DMS153 treated with DMSO at 0.1 percent for 48 hours (cell line): ENCODE results near the gene SOWAHC.
A peak's percentile ranks its signal among the peaks of the same experiment; 100 is the strongest.
"Not testable (repeated sequence)": the region's sequence is repeated elsewhere in the genome, so short reads cannot be mapped to it uniquely, and the experiment has no call there.

Experiments used
- DNase-seq: peaks from one replicate; lab custom pipeline; 2025; ENCODE audit not compliant: unreplicated experiment; lab: John Stamatoyannopoulos, UW

The SOWAHC gene

DNA sequence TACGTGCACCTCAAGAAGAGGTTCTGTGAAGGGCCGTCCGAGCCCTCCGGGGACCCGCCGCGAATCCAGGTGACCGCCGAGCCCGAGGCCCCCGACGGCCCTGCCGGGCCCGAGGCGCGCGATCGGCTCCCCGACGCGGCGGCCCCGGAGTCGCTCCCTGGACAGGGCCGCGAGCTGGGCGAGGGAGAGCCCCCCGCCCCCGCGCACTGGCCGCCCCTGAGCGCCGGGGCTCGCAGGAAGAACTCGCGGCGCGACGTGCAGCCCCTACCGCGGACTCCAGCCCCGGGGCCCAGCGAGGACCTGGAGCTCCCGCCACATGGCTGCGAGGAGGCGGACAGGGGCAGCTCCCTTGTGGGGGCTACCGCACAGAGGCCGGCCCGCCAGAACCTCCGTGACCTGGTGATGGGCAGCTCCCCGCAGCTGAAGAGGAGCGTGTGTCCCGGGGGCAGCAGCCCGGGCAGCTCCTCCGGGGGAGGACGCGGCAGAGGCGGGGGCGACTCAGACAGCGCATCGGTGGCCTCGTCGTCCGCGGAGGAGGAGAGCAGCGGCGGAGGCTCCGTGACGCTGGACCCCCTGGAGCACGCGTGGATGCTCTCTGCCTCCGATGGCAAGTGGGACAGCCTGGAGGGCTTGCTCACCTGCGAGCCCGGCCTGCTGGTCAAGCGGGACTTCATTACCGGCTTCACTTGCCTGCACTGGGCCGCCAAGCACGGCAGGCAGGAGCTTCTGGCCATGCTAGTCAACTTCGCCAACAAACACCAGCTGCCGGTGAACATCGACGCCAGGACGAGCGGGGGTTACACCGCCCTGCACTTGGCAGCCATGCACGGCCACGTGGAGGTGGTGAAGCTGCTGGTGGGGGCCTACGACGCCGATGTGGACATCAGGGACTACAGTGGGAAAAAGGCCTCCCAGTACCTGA is 812 bp downstream of the SOWAHC start:
- peak; percentile 24 for DNase-seq

DNA sequence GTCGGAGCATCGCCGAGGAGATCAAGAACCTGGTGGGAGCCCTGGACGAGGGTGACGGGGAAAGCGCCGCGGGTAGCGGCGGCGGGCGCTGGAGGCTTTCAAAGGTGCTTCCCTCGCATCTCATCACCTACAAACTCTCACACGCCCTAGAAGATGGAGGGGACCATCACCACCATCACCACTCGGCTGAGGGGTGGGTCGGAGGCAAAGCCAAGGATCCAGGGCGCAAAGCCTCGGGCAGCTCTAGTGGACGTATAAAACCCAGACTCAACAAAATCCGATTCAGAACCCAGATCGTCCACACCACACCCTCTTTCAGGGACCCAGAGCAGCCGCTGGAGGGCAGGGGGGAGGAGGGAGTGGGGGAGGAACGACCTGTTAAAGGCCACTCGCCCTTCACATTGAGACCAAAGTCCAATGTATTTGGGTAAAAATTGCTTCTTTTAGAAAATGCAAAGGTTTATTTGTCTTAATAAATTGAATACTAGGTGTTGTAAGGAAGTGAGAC is 1.5 kb downstream of the SOWAHC start:
- DNase-seq = no peak

DNA sequence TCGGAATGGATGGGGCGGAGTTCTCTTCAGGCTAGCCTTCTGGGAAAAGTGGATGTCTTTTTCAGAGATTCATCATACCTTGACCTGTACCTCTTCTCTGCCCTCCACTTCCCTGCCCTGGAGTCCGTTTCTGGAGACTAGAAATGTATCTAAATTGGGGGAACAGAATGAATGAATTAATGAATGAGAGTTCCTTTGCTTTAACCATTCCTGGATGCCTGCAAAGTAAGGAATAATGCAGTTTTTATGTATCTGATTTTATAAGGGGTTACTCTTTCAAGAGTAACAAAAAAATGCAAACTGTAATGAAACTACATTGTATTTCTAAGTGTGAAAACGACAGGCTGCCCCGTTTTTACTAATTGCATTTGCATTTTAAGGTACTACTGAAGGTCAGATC is 2.0 kb downstream of the SOWAHC start:
- no peak for DNase-seq

DNA sequence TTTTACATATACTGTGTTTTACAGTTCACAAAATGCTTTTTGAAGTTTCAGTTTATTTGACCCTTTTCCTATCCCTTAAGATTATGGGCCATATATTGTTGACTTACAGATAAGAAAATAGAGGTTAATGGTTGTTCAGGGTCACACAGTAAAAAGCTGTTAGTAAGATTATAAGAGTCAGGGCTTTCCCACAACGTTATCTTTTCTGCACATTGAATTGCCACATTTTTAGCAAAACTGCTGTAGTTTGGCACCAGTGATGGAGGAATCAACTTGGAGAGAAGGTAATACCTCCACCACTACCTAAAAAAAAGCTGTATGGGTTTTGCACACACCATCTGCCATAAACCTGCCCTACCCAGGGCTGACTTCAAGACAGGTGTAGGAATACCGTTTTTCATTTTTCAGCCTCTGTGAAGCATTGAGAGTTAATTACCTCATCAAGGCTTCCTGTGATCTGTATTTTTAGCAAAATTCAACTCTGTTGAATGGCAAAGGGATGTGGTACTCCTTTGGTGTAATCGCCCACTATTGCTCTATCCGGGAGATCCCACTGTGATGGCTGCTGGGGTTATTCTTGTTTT is 5.0 kb downstream of the SOWAHC start:
- DNase-seq = no peak

DNA sequence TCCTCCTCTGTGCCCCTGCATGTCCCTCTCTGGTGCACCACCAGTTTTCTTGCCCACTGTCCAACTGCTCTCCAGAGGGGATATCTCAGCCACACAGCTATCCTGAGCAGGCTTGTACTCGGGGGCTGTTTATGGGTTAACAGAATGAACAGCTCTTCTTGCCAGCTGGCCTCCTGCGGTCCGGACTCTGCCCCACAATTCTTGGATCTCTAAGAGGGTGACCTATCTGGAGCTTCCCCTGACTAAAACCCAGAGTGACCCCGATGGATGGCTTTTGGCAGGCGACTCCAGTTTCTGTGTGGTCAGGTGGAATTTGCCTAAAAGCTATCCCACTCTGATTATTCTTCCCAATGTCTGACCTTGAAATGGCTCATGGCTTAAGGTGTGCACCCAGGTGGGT is 9.1 kb downstream of the SOWAHC start:
- DNase-seq = no peak

DNA sequence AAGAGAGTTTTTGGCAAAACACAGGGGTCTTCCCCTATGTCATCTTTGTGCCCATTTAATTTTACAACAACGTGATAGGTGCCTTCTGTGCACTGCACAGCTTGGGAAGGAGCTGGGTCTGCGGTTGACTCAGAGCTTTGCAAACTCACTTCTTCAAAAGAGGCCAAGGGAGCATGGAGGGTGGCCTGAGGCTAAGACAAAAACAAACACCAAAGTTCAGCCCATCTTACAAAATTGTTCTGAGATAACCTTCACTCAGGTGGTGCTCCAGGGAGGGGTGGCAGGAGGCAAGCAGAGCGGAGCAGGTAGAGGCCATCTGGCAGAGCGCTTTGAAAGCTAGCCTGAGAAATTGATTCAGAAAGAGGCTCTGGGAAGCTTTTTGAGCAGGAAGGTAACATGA is 9.8 kb downstream of the SOWAHC start:
- DNase-seq = no peak

DNA sequence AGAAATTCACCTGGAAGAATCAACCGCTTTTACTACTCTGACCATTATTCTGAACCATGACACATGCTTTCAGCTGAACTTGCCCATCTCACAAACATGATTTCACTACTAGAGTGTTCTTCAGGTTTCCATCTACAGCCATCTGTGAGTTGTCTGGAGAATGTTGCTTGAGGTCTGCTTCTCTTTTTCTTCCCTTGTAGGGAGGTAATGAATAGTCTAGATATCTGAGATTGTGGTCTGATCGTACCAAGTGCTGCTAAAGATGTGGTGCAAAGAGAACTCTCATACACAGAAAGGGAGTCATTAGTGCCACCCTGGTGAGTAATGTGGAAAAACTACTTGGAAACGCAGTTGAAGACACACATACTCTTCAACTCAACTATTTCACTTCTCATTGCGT is 10.2 kb downstream of the SOWAHC start:
- DNase-seq = no peak

DNA sequence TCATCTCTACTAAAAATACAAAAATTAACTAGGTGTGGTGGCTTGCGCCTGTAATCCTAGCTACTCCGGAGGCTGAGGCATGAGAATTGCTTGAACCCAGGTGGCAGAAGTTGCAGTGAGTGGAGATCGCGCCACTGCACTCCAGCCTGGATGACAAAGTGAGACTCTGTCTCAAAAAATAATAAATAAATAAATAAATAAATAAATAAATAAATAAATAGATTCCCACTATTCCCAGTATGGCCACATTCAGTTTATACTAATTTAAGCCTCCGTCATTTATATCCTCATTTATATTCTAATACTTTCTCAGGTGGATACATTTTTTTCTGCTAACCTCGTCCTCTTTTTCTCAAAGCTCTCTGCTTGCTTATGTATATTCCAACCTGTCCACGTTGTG is 14.2 kb downstream of the SOWAHC start:
- DNase-seq = not testable (repeated sequence)

DNA sequence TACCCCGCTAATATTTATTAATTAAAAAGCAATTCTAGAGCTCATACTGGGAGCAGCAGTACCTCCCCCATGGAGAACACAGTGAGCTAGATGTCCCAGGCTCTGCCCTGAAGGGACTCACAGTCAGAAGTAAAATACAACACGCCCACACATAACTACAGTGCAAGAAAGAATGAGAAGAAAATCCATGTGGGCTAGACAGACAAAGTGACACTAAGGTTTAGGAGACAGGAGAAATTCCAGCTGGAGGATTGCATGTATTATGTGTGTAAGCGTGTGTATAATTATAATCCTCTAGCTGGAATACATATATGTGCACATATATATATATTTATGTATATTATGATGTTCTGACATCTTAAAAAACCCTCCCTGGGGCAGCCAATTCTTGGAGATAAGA is 15.7 kb downstream of the SOWAHC start:
- DNase-seq = no peak

DNA sequence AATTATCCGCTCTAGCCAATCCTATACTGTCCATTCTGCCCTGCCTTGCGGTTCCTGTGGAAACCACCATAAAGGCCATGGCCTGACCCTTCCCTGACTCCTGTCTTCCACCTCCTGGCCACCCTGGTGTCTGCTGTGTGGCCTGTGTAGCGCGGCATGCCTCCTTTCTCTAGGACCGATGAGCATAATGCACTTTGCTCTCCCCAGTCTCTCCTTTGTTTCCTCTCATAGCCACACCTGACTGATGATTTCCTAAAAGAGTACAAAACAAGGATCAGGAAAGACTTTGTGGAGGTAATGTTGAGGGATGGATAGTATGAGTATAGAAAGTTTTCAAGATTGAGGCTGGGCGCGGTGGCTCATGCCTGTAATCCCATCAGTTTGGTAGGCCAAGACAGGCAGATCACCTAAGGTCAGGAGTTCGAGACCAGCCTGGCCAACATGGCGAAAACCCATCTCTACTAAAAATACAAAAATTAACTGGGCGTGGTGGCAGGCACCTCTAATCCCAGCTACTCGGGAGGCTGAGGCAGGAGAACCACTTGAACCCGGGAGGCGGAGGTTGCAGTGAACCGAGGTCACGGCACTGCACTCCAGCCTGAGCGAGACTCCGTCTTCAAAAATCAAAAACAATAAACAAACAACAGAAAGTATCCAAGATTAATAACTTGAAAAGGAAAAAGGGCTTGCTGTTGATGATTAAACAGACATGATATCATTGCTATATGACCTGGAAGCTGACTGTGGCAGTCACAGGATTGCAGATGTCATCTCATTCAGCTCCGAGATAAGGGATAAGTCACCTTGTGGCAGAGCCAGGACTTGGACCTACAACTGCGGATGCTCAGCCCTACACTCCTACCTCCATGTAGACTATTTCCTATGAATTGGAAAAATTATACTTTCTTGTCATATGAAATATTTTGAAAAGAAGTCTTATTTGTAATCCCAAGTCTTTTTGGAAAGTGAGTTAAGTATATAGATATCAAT is 16.6 kb downstream of the SOWAHC start:
- DNase-seq = no peak

DNA sequence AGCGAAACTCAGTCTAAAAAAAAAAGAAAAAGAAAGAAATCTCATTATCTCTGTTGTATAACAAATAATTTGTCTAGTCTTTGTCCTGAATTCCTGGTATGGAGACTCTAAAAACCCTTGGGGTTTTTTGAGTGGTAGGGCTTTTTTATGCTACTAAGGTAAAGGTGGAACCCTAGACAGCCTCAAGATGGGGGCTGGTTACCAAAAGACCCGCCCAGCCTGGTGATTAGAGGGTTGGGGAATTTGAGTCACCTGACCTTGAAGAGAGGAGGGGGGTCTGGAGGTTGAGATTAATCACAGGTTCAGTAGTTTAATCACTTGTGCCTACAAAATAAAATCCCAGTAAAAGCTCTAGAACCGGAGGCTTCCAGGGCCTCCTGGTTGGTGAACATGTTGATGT is 17.6 kb downstream of the SOWAHC start:
- no peak for DNase-seq

DNA sequence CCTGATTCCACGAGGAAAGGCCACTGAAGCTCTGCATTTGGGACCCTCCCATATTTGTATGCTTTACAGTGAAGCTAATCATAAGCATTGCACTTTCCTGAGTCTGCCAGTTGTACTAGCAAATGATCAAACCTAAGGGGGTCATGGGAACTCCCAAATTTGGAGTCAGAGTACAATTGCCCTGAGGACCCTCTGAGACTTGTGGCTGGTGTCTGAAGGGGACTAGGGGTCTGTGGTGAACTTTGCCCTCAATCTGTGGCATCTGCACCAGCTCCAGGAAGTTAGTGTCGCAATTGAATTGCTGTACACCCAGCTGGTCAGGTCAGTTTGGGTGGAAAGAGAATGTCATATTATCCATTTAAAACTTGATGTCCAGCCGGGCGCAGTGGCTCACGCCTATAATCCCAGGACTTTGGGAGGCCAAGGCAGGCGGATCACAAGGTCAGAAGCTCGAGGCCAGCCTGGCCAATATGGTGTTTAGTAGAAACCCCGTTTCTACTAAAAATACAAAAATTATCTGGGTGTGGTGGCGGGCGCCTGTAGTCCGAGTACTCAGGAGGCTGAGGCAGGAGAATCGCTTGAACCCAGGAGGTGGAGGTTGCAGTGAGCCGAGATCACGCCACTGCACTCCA is 18.1 kb downstream of the SOWAHC start:
- DNase-seq = no peak

DNA sequence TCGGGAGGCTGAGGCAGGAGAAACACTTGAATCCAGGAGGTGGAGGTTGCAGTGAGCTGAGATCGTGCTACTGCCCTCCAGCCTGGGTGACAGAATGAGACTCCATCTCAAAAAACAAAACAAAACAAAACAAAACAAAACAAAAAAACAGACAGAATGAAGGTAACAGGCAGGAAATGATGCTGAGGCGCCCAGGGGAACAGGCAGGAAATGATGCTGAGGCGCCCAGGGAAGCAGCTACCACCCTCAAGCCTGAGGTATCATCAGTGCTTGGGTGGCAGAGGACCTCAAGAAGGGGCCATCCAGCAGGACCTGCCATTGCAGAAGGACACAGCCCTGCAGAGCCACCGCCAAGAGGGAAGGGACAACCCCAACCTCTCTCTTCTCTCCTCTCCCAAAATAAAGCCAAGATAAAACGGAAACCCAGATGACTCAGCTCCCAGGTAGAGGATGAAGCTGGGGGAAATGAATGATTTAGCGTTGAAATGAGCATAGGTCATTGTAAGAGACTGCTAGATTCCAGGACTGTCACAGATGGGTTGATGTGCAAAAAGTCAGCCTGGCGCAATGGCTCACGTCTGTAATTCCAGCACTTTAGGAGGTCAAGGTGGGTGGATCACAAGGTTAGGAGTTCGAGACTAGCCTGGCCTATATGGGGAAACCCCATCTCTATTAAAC is 19.3 kb downstream of the SOWAHC start:
- DNase-seq = no peak

DNA sequence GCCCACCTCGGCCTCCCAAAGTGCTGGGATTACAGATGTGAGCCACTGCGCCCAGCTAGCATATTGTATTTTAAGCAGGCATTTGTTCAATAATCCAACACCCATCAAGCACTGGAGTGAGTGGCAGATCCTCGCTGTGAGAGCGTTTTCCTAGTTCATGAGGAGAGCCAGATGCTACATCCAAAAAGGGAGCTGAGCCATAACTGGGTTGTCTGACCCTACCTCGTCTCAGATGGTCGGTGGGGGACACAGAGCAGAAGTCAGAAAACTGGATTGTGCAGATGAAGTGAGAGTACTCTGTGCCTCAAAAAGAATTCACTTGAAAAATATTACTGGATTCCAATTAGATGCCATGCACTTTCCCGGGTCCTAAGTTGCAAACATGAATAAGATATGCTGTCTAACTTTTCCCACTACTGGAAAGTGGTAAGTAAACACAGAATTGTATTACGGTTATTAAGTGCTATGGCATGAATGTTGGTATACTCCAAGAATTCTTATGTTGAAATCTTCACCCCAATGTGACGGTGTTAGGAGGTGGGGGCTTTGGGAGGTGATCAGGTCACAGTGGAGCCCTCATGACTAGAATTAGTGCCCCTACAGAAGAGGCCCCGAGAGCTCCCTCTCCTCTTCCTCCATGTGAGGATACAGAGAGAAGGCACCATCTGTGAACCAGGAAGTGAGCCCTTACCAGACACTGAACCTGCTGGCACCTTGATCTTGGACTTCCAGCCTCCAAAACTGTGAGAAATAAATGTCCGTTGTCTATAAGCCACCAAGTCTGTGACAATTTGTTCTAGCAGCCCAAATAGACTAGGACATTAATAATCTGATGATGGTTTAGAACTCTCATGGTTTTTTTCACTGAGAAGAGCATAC is 21.5 kb downstream of the SOWAHC start:
- DNase-seq = no peak

DNA sequence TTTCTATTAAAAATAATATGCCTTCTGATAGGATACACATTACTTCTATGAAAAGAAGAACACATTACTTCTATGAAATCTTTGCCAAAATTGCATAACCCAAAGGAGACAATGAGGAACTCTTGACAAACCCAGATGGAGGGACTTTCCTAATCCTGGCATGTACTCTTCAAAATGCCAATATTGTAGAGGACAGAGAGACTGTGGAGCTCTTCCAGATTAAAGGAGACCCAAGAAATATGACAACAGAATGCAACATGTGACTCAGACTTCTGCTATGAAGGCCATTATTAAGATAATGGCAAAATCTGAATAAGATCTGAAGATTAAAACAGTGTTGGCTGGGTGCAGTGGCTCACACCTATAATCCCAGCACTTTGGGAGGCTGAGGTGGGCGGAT is 22.2 kb downstream of the SOWAHC start:
- DNase-seq = no peak

DNA sequence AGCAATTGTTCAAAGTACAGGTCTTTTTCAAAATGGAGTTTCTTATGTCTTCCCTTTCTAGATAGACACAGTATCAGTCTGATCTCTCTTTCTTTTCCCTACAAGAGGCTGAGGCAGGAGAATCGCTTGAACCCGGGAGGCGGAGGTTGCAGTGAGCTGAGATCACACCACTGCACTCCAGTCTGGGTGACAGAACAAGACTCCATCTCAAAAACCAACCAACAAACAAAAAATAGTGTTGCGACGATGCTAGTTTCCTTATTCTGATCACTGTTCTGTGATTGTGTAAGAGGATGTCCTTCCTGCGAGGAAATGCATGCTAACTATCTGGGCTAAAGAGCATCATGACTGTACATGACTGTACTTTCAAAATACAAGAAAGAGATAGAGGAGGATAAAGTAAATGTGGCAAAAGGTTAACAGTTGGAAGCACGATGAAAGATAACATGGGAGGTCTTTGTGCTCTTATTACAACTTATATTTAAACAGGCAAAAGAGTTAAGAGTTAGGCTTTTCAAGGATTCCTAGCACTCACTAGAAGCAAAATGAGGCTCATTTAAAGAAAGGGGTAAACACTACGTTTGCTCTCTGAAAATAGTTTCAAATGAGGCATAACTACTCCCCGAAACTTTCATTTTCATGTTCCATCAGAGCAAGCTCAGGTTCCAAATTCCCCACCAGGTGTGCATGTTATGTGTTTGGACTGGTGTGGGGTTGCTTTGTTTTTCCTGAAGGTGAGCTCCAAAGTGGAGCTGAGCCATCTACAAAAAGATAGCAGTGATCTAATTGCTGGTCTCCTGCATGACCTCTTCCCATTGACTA is 23.8 kb downstream of the SOWAHC start:
- DNase-seq = no peak

DNA sequence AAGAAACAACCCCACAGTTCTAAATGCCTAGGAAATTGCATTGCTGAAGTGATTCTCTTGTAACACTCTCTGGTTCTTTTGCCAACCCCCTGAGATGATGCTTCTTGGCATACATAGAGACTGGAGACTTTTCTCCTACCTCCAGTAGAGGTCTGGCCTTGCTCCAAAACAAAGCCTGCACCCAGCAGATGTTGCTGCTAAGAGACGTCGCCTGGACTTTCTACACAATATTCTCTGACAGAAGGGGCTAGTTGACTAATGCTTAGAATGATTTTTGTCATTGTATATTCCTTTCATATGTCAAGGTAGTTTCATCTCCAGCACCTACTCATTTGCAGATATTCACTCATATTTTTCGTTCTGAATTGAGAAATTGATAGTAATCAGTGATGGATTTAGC is 24.6 kb downstream of the SOWAHC start:
- no peak for DNase-seq

DNA sequence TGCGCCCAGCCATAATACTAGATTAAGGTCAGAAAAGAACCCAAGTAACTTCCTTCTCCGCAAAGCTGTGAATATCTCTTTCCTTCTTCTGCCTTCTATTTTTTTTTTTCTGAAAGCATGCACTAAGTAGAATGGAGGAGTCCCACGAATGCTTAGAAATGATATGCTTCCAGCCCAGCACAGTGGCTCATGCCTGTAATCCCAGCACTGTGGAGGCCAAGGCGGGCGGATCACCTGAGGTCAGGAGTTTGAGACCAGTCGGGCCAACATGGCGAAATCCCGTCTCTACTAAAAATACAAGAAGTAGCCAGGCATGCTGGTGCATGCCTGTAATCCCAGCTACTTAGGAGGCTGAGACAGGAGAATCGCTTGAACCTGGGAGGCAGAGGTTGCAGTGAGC is 25.8 kb downstream of the SOWAHC start:
- DNase-seq = not testable (repeated sequence)
